Measurements from ENCODE around the gene ADAMTS7. TPM values are rescaled to one million over a fixed set of nuclear protein-coding genes. Genes with fewer than 3 reads are reported as not detected.
A peak's percentile ranks its signal among the peaks of the same experiment; 100 is the strongest.

Gene ADAMTS7
- total and polyA plus RNA-seq, 10 donors: 0.47 to 15.0 (median 8.2) TPM

GRCh38 chr15:78712797-78713515 is 98.3 kb downstream of the ADAMTS7 start:
- peaks cover 0 to 4% (median 0%) of the 10 kb centered on the region in 8 donors for H3K9me3 ChIP-seq
- DNase-seq: no peak
- WGBS, 5 donors: 60 to 71% (median 68%) methylated on average over 8 of the region's 8 CpGs
- H3K27me3 ChIP-seq (replicated peaks in 1 of 7): peaks cover 0 to 25% (median 0%) of the 10 kb centered on the region in 7 donors
- TF ChIP-seq CTCF (IDR thresholded peaks at IDR 0.05 in 8 of 11, conservative IDR thresholded peaks at IDR 0.05 in 3 of 11): no peak
- H3K36me3 ChIP-seq: no peaks in the 10 kb centered on the region
- peaks cover 0 to 11% (median 10%) of the 10 kb centered on the region in 6 donors for H3K4me1 ChIP-seq
- H3K27ac ChIP-seq: no peak overlapping the region
- no peak overlapping the region for H3K4me3 ChIP-seq
- intact Hi-C loops (cut with DNase I; ENCODE audit: low total_unique reads): no loop called here

DNA sequence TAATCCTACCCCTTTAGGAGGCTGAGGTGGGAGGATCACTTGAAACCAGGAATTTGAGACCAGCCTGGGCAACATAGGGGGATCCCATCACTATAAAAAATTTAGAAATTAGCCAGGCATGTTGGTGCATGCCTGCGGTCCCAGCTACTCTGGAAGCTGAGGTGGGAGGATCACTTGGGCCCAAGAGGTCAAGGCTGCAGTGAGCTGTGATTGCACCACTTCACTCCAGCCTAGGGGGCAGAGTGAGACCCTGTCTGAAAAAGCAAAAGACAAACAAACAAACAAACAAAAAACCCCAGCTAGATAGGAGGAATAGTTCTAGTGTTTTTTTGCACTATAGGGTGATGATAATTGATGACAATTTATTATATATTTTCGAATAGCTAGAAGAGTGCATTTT is 99.6 kb downstream of the ADAMTS7 start:
- Histone ChIP-seq H3K9me3 (peaks cover 0 to 4% (median 0%) of the 10 kb centered on the region in 8 donors), H3K4me1 (peaks cover 0 to 11% (median 10%) of the 10 kb centered on the region in 6 donors), H3K27ac (no peak overlapping the region), H3K36me3 (no peaks in the 10 kb centered on the region), H3K27me3 (replicated peaks in 1 of 7) (peaks cover 0 to 19% (median 0%) of the 10 kb centered on the region in 7 donors), H3K4me3 (no peak overlapping the region)
- intact Hi-C loops (cut with DNase I; ENCODE audit: low total_unique reads): no loop called here
- WGBS, 5 donors: 73 to 98% (median 89%) methylated on average over 2 of the region's 2 CpGs
- TF ChIP-seq CTCF (IDR thresholded peaks at IDR 0.05 in 8 of 11, conservative IDR thresholded peaks at IDR 0.05 in 3 of 11) (no peak), POLR2AphosphoS5 (IDR thresholded peaks at IDR 0.05) (no peak), POLR2A (IDR thresholded peaks at IDR 0.05) (no peak)
- no peak for DNase-seq

- WGBS, 5 donors: 5 to 15% (median 9%) methylated on average over 21 of the region's 21 CpGs
- peak overlapping the region in 1 of 8 donors; percentile 56 for H3K4me3 ChIP-seq
- peaks cover 0 to 8% (median 3%) of the 10 kb centered on the region in 8 donors for H3K9me3 ChIP-seq
- peaks cover 0 to 19% (median 0%) of the 10 kb centered on the region in 7 donors for H3K27me3 ChIP-seq (replicated peaks in 1 of 7)
- TF ChIP-seq CTCF (IDR thresholded peaks at IDR 0.05 in 8 of 11, conservative IDR thresholded peaks at IDR 0.05 in 3 of 11) (peak; percentile 61 to 92 (median 86)), POLR2A (IDR thresholded peaks at IDR 0.05) (no peak)
- peaks cover 0 to 11% (median 10%) of the 10 kb centered on the region in 6 donors for H3K4me1 ChIP-seq
- no peak overlapping the region for H3K27ac ChIP-seq
- no peaks in the 10 kb centered on the region for H3K36me3 ChIP-seq
- intact Hi-C loops (cut with DNase I; ENCODE audit: low total_unique reads): loop anchor here (5.0 kb wide), 1 partner anchor 72 kb away; no protein-coding TSS in a partner anchor
- peak; percentile 92 for DNase-seq
These were observed 101.9 kb downstream of the ADAMTS7 start for GRCh38 chr15:78709263-78709882.

Small RNAs within 50 kb of the gene (small RNA-seq; reads per million reads assigned to genes)
- gene AC022748.3: 0 reads per million in 4 donors

Other genes starting within 250 kb of the ADAMTS7 start
- gene CHRNA5, start 245.9 kb downstream of the ADAMTS7 start, total RNA-seq: 1 to 10 TPM in 2 of 7 donors, under 1 TPM in 5; 0.39 to 2.2 (median 0.64) TPM
- under 1 TPM; 0.11 to 0.24 (median 0.19) TPM for gene CHRNA5, start 245.9 kb downstream of the ADAMTS7 start, polyA plus RNA-seq
- under 1 TPM in 5 of 7 donors, not detected in 2; 0.23 to 0.66 (median 0.46) TPM for gene CHRNA3, start 190.5 kb downstream of the ADAMTS7 start, total RNA-seq
- gene CHRNA3, start 190.5 kb downstream of the ADAMTS7 start, polyA plus RNA-seq: 1 to 10 TPM in 1 of 3 donors, under 1 TPM in 2; 0.48 to 1.6 (median 0.74) TPM
- 1 to 10 TPM in 1 of 7 donors, under 1 TPM in 6; 0.17 to 1.1 (median 0.28) TPM for gene CHRNB4, start 170.3 kb downstream of the ADAMTS7 start, total RNA-seq
- gene CHRNB4, start 170.3 kb downstream of the ADAMTS7 start, polyA plus RNA-seq: under 1 TPM; 0.07 to 0.22 (median 0.12) TPM
- 100 to 1,000 TPM; 191 to 271 (median 234) TPM for gene MORF4L1, start 61.4 kb upstream of the ADAMTS7 start, total RNA-seq
- 100 to 1,000 TPM; 105 to 194 (median 154) TPM for gene MORF4L1, start 61.4 kb upstream of the ADAMTS7 start, polyA plus RNA-seq
- 100 to 1,000 TPM; 112 to 336 (median 238) TPM for gene CTSH, start 133.6 kb upstream of the ADAMTS7 start, total RNA-seq
- gene CTSH, start 133.6 kb upstream of the ADAMTS7 start, polyA plus RNA-seq: 100 to 1,000 TPM; 372 to 381 (median 377) TPM